ENCODE data around the gene EXT2. TPM values are rescaled to one million over a fixed set of nuclear protein-coding genes. Genes with fewer than 3 reads are reported as not detected.

The EXT2 gene
- total RNA-seq, 1 experiment from 2014 or later: 42.8 TPM

DNA sequence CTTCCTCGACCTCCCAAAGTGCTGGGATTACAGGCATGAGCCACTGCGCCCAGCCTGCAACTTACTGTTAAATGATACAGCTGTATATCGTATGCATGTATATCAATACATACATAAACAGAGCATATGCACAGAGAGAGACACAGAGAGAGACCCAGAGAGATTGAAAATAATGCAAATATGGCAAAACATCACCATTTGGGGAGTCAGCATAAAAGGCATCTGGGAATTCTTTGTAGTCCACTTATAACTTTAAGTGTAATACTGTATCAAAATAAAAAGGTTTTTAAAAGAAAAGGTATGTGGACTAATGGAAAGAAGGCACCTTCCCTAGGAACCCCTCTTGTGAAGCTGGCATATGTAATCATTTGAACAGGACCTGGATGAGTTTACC, 192.7 kb downstream of the EXT2 start:
- ATAC-seq: no peak
- no peak overlapping the region for H3K27ac ChIP-seq (ENCODE audit: low read depth, low read length)
- DNase-seq (ENCODE audit: low read depth, low spot score): no peak
- ChIA-PET RAD21 (ENCODE audit: low non-redundant PET in 1 of 2, low total read pairs in 2 of 2, uncharacterized antibody in 2 of 2, unreplicated experiment in 2 of 2) (no interaction called here), POLR2A (interaction anchor here (0.6 kb wide), 1 partner anchor 221 kb away, joined by 3 read pairs; no protein-coding TSS in a partner anchor), CTCF (no interaction called here)
- H3K79me2 ChIP-seq (ENCODE audit: insufficient read depth, low read length): no peaks in the 10 kb centered on the region
- no peaks in the 10 kb centered on the region for H3K9me3 ChIP-seq (ENCODE audit: control insufficient read depth in 1 of 2, insufficient read depth in 1 of 2, low read depth in 1 of 2, low read length in 2 of 2)
- H3K4me3 ChIP-seq (replicated peaks in 1 of 2; ENCODE audit: low read depth in 1 of 2, low read length in 2 of 2): no peak overlapping the region
- no peak overlapping the region for H2AFZ ChIP-seq (ENCODE audit: low read depth, low read length, poor library complexity, severe bottlenecking)
- H3K36me3 ChIP-seq (ENCODE audit: control insufficient read depth in 1 of 2, insufficient read depth in 2 of 2, low read length in 2 of 2): no peaks in the 10 kb centered on the region
- H3K4me2 ChIP-seq (ENCODE audit: low read length): no peak overlapping the region
- H3K27me3 ChIP-seq (ENCODE audit: insufficient read depth, low read length): no peaks in the 10 kb centered on the region
- intact Hi-C loops (cut with micrococcal nuclease): loop anchor here (10.0 kb wide), 1 partner anchor 153 kb away; no protein-coding TSS in a partner anchor
- no peaks in the 10 kb centered on the region; a peak in 1 of 4 replicates for H3K4me1 ChIP-seq (ENCODE audit: control insufficient read depth in 1 of 2, insufficient read depth in 2 of 2, low read length in 2 of 2)
- H4K20me1 ChIP-seq (ENCODE audit: insufficient read depth): no peaks in the 10 kb centered on the region
- no peak for TF ChIP-seq ZFX (IDR thresholded peaks at IDR 0.05)
- no peak for TF ChIP-seq CEBPB (IDR thresholded peaks at IDR 0.05; ENCODE audit: low read depth)
- TF ChIP-seq SRF (IDR thresholded peaks at IDR 0.05; ENCODE audit: low read depth): no peak
- TF ChIP-seq, protein P1, sequence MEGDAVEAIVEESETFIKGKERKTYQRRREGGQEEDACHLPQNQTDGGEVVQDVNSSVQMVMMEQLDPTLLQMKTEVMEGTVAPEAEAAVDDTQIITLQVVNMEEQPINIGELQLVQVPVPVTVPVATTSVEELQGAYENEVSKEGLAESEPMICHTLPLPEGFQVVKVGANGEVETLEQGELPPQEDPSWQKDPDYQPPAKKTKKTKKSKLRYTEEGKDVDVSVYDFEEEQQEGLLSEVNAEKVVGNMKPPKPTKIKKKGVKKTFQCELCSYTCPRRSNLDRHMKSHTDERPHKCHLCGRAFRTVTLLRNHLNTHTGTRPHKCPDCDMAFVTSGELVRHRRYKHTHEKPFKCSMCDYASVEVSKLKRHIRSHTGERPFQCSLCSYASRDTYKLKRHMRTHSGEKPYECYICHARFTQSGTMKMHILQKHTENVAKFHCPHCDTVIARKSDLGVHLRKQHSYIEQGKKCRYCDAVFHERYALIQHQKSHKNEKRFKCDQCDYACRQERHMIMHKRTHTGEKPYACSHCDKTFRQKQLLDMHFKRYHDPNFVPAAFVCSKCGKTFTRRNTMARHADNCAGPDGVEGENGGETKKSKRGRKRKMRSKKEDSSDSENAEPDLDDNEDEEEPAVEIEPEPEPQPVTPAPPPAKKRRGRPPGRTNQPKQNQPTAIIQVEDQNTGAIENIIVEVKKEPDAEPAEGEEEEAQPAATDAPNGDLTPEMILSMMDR (IDR thresholded peaks at IDR 0.05 in 2 of 3, conservative IDR thresholded peaks at IDR 0.05 in 1 of 3; ENCODE audit: borderline replicate concordance in 1 of 3, insufficient read depth in 1 of 3, low read depth in 2 of 3, low read length in 2 of 3): no peak
- TF ChIP-seq SIN3A (IDR thresholded peaks at IDR 0.05; ENCODE audit: low read depth): no peak
- no peak for TF ChIP-seq EZH2 (IDR thresholded peaks at IDR 0.05)
- TF ChIP-seq POLR2A (IDR thresholded peaks at IDR 0.05; ENCODE audit: borderline replicate concordance, extremely low read depth, insufficient read depth, insufficient read length): no peak
- no peak for TF ChIP-seq FOSL1 (IDR thresholded peaks at IDR 0.05; ENCODE audit: low read depth)
- no peak for TF ChIP-seq REST (IDR thresholded peaks at IDR 0.05; ENCODE audit: low read depth)
- TF ChIP-seq CBX3 (IDR thresholded peaks at IDR 0.05; ENCODE audit: low read depth): no peak
- no peak for TF ChIP-seq MAX (IDR thresholded peaks at IDR 0.05)
- TF ChIP-seq EZH2phosphoT487 (IDR thresholded peaks at IDR 0.05; ENCODE audit: borderline replicate concordance): no peak
- TF ChIP-seq ZNF274 (IDR thresholded peaks at IDR 0.05; ENCODE audit: low read depth, low read length): no peak
- TF ChIP-seq, protein P2, sequence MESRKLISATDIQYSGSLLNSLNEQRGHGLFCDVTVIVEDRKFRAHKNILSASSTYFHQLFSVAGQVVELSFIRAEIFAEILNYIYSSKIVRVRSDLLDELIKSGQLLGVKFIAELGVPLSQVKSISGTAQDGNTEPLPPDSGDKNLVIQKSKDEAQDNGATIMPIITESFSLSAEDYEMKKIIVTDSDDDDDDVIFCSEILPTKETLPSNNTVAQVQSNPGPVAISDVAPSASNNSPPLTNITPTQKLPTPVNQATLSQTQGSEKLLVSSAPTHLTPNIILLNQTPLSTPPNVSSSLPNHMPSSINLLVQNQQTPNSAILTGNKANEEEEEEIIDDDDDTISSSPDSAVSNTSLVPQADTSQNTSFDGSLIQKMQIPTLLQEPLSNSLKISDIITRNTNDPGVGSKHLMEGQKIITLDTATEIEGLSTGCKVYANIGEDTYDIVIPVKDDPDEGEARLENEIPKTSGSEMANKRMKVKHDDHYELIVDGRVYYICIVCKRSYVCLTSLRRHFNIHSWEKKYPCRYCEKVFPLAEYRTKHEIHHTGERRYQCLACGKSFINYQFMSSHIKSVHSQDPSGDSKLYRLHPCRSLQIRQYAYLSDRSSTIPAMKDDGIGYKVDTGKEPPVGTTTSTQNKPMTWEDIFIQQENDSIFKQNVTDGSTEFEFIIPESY (IDR thresholded peaks at IDR 0.05; ENCODE audit: extremely low read depth, insufficient replicate concordance, low read length): no peak
- TF ChIP-seq EGR1 (IDR thresholded peaks at IDR 0.05; ENCODE audit: low read depth): no peak
- no peak for TF ChIP-seq YY1 (IDR thresholded peaks at IDR 0.05; ENCODE audit: extremely low read depth, insufficient replicate concordance, low read depth, low read length)
- TF ChIP-seq ELF1 (IDR thresholded peaks at IDR 0.05; ENCODE audit: borderline replicate concordance, low read depth): no peak
- TF ChIP-seq POLR2AphosphoS5 (IDR thresholded peaks at IDR 0.05; ENCODE audit: low read depth, low read length): no peak
- no peak for TF ChIP-seq TCF7L2 (IDR thresholded peaks at IDR 0.05; ENCODE audit: borderline replicate concordance, extremely low read depth, insufficient read depth, insufficient read length)
- no peak for TF ChIP-seq SP1 (IDR thresholded peaks at IDR 0.05; ENCODE audit: low read depth)
- no peak overlapping the region for H3K9ac ChIP-seq (ENCODE audit: low read length)
- BruUV-seq (replicated peaks): no TSS peak
- no peaks in the 10 kb centered on the region for H3K9me2 ChIP-seq (ENCODE audit: insufficient read depth)
